ENCODE data around the gene ANKRD11.
"Not testable (repeated sequence)": the region's sequence is repeated elsewhere in the genome, so short reads cannot be mapped to it uniquely, and the experiment has no call there.

The ANKRD11 gene

GRCh38 chr16:89452925-89453324 is 37.4 kb downstream of the ANKRD11 start:
- no peak for DNase-seq (ENCODE audit: low read depth in 3 of 3)

DNA sequence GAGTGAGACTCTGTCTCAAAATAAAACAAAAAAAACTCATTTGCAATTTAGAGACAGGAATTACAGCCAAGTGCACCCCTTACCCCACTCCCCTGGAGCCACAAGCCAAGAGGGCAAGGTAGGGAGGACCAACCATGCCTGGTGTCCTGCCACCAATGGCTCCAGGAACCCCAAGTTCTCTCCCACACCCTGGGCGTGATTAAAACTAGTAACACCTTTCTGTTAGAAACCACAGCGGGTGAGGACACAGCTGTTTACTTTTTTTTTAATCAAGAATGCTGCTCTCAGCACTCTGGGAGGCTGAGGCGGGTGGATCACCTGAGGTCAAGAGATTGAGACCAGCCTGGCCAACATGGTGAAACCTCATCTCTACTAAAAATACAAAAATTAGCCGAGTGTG is 38.1 kb downstream of the ANKRD11 start:
- DNase-seq (ENCODE audit: low read depth in 3 of 3): no peak

- DNase-seq (ENCODE audit: low read depth in 3 of 3): no peak
Measured at GRCh38 chr16:89450537-89450936, 39.8 kb downstream of the ANKRD11 start.

DNA sequence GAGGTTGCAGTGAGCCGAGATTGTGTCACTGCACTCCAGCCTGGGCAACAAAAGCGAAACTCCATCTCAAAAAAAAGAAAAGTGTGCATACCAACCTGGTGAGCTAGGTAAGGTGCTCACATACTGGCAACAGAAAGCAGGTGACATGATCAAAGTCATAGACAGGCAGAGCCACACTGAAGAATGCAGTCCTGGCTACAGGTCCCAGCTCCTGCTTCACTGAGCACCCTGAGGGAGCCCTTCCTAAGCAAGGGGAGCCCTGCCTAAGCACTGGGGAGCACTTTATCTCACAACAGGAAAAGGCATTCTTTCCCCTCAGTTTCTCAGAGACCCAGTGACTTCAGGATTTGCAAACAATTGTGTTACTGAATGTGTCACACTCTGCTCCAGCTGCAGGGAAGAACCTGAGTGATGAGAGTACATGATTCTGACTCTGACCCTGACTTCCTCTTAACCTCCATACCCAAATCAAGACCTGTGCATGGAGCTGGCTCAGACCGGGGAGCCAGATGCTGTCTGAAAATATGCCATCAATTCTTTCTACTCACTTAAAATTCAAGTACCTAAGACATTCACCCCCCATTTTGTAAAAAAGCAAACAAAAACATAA is 40.5 kb downstream of the ANKRD11 start:
- no peak for DNase-seq (ENCODE audit: low read depth in 3 of 3)

- no peak for DNase-seq (ENCODE audit: low read depth in 3 of 3)
Measured at GRCh38 chr16:89448656-89449055, 41.7 kb downstream of the ANKRD11 start.

DNA sequence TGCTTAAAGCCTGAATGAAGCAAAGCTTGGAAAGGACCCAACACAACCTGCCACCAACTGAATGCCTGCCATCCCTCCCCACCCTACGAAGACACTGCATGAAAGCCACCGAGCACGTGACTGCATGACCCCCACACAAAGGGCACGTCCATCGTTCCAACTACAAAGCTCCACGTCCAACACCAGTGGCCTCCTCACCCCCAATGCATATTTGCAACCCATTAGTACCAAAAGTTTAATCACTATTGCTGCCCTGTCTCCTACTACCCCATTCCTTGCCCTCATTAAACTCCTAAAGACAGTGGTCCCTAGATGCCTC is 43.4 kb downstream of the ANKRD11 start:
- DNase-seq (ENCODE audit: low read depth in 3 of 3): no peak

- DNase-seq (ENCODE audit: low read depth in 3 of 3): no peak
Measured at GRCh38 chr16:89446136-89446974, 44.0 kb downstream of the ANKRD11 start.

GRCh38 chr16:89445166-89445565 is 45.2 kb downstream of the ANKRD11 start:
- no peak for DNase-seq (ENCODE audit: low read depth in 3 of 3)

GRCh38 chr16:89444728-89445127 is 45.6 kb downstream of the ANKRD11 start:
- no peak for DNase-seq (ENCODE audit: low read depth in 3 of 3)

DNA sequence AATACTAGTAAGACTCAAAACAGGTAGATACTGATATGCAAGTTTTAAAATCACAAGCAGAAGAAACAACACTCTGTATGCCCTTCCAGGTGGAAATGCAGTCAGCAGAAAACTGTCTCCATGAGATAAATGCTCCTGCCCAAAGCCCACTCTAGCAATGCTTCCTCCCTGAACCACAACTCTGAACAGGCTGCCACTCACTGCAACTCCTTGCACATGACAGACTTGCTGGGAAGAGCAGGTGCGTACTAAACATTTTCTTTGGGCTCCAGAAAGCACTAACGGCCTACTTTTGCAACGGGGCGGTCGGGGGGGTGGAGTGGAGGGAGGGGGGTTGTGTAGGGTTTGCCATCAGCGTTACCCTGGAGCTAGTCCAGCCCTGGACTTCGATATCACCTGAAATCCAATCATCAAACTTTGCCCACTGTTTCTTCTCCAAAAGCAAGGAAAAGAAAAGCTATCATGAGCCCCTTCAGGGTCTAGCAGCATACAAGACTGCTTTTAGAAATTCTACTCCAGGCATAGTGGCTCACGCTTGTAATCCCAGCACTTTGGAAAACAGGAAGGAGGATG is 46.1 kb downstream of the ANKRD11 start:
- DNase-seq (ENCODE audit: low read depth in 3 of 3): no peak

- no peak for DNase-seq (ENCODE audit: low read depth in 3 of 3)
Measured at GRCh38 chr16:89443727-89444084, 46.7 kb downstream of the ANKRD11 start.

- no peak for DNase-seq (ENCODE audit: low read depth in 3 of 3)
Measured at GRCh38 chr16:89442990-89443726, 47.2 kb downstream of the ANKRD11 start.

- no peak for DNase-seq (ENCODE audit: low read depth in 3 of 3)
Measured at GRCh38 chr16:89442588-89442987, 47.8 kb downstream of the ANKRD11 start.

DNA sequence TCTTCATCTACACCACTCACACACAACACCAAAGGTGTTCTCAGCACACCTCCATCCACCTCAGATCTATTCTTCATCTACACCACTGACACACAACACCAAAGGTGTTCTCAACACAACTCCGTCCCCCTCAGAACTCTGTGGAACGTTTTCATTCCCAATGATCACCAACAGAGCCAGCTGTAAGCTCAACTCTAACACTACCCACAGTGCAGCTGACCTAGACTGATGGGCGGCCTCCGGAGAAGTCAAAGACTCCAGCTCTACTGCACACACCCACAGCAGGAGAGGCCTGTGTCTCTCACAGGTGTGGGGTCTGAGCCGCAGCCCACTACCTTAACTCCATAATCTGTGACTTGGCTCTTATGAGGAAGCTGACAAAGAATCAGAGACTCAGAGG is 50.7 kb downstream of the ANKRD11 start:
- DNase-seq (ENCODE audit: low read depth in 3 of 3): no peak

DNA sequence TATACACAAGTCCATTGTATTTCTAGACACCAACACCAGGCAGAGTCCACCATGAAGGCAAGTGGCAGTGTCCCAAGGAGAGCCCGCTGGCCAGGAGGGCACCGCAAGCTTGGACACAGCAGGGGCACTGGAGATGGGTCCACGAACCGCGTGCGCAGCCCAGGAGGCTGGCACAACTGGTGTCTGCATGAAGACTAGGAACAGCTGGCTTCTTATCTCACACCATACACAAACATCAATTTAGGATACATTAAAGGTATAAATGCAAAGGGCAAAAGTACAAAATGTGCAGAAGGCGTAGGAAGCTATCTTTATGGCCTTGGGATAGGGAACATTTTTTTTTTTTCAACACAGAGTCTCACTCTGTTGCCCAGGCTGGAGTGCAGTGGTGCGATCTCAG is 52.4 kb downstream of the ANKRD11 start:
- DNase-seq (ENCODE audit: low read depth in 3 of 3): no peak

DNA sequence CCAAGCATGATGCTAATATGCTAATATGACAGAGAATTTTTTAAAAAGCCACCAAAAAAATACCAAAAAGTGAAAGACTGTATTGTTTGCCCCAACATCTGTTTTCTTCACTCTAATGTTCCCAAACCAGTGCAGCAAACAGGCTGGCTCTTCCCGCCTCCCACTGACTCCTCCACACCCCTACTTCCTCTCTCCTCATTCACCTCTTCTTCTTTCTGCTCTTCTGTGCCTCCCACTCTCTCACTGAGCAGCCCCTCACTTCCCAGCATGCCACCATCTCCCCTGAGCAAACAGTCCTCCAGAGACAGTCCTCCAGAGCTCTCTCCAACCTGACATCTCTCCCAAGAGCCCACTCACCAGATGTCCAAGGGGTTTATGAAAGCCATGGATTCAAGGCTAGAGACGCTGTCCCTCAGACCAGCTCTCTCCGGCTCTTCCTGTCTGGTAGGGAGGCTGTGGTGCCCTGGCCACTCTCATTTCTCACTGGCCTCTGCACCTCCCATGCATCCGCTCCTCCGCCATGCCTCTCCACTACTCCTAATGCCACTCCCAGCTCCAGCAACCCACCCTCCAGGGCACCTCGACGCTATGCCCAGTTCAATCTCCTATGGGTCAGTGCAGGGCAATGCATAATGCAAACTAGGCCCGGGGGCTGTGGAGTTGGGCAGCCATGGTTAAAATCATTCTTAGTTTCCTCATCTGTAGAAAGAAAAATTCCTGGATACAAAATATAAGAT is 52.9 kb downstream of the ANKRD11 start:
- no peak for DNase-seq (ENCODE audit: low read depth in 3 of 3)

- no peak for DNase-seq (ENCODE audit: low read depth in 3 of 3)
Measured at GRCh38 chr16:89436366-89436765, 54.0 kb downstream of the ANKRD11 start.

DNA sequence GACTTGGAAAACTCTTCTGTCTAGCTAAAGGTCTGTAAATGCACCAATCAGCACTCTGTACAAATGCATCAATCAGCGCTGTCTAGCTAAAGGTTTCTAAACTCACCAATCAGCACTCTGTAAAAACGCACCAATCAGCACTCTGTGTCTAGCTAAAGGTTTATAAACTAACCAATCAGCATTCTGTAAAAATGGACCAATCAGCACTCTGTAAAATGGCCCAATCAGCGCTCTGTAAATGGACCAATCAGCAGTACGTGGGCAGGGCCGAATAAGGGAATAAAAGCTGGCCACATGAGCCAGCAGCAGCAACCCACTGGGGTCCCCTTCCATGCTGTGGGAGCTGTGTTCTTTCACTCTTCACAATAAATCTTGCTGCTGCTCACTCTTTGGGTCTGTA is 55.3 kb downstream of the ANKRD11 start:
- DNase-seq (ENCODE audit: low read depth in 3 of 3): not testable (repeated sequence)

DNA sequence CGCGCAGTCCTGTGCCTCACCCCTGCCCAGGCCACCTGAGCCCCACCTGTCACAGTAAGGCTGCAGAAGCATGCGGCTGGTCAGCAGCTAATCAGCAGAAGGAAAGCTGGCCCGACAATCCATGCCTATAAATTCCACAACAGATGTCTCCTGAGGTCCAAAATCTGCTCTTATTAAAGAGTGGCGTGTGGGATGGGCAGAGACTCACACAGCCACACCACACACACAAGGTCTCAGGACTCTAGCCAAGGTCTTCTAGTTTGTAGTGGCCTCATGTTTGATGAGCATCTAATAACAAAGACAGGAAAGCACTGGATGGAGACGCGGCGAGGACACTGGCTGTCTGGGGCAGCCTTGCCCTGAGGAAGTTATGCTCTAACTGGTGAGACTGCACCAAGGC is 55.9 kb downstream of the ANKRD11 start:
- no peak for DNase-seq (ENCODE audit: low read depth in 3 of 3)

- DNase-seq (ENCODE audit: low read depth in 3 of 3): not testable (repeated sequence)
Measured at GRCh38 chr16:89433363-89433984, 56.9 kb downstream of the ANKRD11 start.

- no peak for DNase-seq (ENCODE audit: low read depth in 3 of 3)
Measured at GRCh38 chr16:89431630-89432029, 58.7 kb downstream of the ANKRD11 start.

Measured in stimulated activated CD4-positive, alpha-beta T cell treated with anti-CD3 and anti-CD28 coated beads, TNF-alpha, amount 100 ng/mL, for 48 hours (primary cell).